ENCODE data around the gene CCR6.

DNA sequence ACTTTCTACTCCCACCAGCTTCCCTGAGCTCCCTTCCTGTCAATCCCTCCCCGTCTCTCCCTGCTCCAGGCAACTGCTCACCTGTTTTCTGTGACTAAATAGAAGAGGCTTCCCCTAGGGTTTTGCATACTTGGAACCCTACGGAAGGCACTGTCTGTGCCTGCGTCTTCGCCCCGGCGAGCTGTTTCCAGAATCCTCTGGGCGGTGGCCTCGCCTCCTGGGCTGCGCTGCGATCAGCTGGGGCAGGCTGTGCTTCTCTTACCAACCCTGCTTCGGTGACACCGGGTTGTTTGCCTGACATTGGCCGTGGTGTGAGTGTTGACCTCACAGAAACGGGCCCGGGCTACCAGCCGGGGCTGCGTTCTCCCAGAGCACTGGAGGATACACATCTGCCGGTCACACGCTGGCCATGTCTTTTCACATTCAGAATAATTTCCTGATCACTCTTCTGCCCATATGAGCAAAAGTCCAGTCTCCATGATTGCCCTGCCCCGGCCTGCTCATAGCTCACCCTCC, 29.4 kb upstream of the CCR6 start:
- TF ChIP-seq, protein P1, sequence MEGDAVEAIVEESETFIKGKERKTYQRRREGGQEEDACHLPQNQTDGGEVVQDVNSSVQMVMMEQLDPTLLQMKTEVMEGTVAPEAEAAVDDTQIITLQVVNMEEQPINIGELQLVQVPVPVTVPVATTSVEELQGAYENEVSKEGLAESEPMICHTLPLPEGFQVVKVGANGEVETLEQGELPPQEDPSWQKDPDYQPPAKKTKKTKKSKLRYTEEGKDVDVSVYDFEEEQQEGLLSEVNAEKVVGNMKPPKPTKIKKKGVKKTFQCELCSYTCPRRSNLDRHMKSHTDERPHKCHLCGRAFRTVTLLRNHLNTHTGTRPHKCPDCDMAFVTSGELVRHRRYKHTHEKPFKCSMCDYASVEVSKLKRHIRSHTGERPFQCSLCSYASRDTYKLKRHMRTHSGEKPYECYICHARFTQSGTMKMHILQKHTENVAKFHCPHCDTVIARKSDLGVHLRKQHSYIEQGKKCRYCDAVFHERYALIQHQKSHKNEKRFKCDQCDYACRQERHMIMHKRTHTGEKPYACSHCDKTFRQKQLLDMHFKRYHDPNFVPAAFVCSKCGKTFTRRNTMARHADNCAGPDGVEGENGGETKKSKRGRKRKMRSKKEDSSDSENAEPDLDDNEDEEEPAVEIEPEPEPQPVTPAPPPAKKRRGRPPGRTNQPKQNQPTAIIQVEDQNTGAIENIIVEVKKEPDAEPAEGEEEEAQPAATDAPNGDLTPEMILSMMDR (IDR thresholded peaks at IDR 0.05): no peak
- no peak for TF ChIP-seq POLR2A (IDR thresholded peaks at IDR 0.05)

Measured in tibial nerve (tissue), 3 donors.